ENCODE results near the gene SYN1. TPM values are rescaled to one million over a fixed set of nuclear protein-coding genes. Genes with fewer than 3 reads are reported as not detected.

SYN1 gene
- total RNA-seq, 1 donor from 2014 or later, result 2.9 TPM

DNA sequence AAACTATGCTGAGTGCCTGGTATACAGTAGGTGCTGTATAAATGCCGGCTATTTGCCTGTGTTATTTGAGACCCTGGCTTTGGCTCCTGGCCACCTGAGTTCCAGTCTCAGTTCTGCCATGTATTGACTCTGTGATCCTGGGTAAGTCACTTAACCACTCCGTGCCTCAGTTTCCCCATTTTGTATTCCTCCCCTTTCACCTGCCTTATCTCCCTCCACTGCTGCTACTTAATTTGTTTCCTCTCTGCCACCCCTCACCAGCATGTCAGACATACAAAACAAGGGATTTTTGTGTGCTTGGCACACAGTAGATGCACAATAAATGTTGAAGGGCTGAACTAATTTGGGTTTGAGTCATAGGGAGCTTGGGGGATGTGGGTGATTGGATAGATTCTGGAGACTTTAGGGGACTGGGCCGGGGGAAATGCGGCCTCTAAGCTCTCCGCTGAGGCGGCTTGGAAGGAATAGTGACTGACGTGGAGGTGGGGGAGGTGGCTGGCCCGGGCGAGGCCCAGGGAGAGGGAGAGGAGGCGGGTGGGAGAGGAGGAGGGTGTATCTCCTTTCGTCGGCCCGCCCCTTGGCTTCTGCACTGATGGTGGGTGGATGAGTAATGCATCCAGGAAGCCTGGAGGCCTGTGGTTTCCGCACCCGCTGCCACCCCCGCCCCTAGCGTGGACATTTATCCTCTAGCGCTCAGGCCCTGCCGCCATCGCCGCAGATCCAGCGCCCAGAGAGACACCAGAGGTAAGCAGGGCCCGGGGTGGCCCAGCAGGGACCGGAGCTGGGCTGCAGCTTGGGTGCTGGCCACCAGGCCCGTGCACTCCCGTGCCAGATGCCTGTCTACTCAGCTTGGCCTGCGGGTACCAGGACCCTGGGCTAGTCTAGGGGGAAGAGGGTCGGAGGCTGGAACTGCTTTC is 37.7 kb downstream of the SYN1 start, which contains the start of gene TIMP1:
TIMP1 (plus strand) TSS at position 706 of the 917 bp plus-strand sequence. CDS start 980 bp downstream, outside the sequence.
- TF ChIP-seq, protein P1, sequence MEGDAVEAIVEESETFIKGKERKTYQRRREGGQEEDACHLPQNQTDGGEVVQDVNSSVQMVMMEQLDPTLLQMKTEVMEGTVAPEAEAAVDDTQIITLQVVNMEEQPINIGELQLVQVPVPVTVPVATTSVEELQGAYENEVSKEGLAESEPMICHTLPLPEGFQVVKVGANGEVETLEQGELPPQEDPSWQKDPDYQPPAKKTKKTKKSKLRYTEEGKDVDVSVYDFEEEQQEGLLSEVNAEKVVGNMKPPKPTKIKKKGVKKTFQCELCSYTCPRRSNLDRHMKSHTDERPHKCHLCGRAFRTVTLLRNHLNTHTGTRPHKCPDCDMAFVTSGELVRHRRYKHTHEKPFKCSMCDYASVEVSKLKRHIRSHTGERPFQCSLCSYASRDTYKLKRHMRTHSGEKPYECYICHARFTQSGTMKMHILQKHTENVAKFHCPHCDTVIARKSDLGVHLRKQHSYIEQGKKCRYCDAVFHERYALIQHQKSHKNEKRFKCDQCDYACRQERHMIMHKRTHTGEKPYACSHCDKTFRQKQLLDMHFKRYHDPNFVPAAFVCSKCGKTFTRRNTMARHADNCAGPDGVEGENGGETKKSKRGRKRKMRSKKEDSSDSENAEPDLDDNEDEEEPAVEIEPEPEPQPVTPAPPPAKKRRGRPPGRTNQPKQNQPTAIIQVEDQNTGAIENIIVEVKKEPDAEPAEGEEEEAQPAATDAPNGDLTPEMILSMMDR (IDR thresholded peaks at IDR 0.05; ENCODE audit: unreplicated experiment), result no peak
- H3K36me3 Mint-ChIP-seq (ENCODE audit: low read depth, unreplicated experiment), result peaks cover 6% of the 10 kb centered on the region
- peaks cover 16% of the 10 kb centered on the region for H3K4me1 Mint-ChIP-seq (ENCODE audit: unreplicated experiment)

DNA sequence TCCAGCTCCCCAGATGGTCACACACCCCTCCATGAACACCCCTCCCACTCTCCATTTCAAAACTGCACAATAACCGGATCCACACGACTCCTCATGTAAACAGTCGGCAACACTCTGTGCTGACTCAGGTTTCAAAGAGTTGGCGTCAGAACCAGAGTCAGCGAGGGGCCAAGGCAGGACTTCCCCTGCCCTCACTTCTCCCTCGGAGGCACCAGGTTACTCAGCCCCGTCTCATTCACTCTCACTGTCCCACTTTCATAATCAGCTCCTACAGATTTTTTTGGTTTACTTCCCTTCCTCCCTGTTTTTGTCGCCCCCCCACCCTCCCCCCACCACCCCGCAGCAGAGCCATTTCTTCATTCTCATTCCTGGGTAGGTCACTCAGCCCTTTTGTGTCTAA is 40.1 kb downstream of the SYN1 start:
- DNase-seq (ENCODE audit: low spot score), result no peak
- Mint-ChIP-seq H3K4me3 (ENCODE audit: unreplicated experiment) (no peak overlapping the region), H3K27me3 (ENCODE audit: unreplicated experiment) (peaks cover 12% of the 10 kb centered on the region), H3K4me1 (ENCODE audit: unreplicated experiment) (peaks cover 15% of the 10 kb centered on the region), H3K27ac (ENCODE audit: unreplicated experiment) (no peak overlapping the region), H3K36me3 (ENCODE audit: low read depth, unreplicated experiment) (peaks cover 4% of the 10 kb centered on the region), H3K9me3 (ENCODE audit: unreplicated experiment) (no peaks in the 10 kb centered on the region)
- TF ChIP-seq, protein P1 (IDR thresholded peaks at IDR 0.05; ENCODE audit: unreplicated experiment), result no peak

More for the DNA sequence above, 37.7 kb downstream of the SYN1 start, which contains the start of gene TIMP1:
- peak; percentile 74 for DNase-seq (ENCODE audit: low spot score)
- peak within 1 kb of the TSS; percentile 81 for H3K4me3 Mint-ChIP-seq (ENCODE audit: unreplicated experiment)
- H3K9me3 Mint-ChIP-seq (ENCODE audit: unreplicated experiment), result no peaks in the 10 kb centered on the region
- H3K27me3 Mint-ChIP-seq (ENCODE audit: unreplicated experiment), result peaks cover 5% of the 10 kb centered on the region
- peak within 1 kb of the TSS; percentile 87 for H3K27ac Mint-ChIP-seq (ENCODE audit: unreplicated experiment)

DNA sequence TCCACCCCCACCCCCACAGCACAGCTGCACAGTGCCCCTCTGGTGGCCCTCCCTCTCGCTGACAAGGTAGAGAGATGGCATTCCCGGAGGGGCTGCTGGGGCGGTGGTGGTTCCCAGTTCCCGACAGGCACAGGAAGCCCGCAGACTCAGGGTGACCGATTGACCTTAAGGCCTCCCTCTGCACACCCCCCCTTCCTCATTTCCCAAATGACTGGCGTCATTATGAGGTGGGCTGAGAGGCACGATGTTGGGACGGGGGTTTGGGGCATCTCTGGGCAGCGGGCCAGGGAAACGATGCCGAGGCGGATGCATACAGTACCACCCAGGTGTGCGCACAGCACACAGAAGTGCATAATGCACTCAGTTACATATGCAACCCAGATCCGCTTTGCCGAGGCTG is 41.0 kb downstream of the SYN1 start:
- no peak for DNase-seq (ENCODE audit: low spot score)
- TF ChIP-seq, protein P1 (IDR thresholded peaks at IDR 0.05; ENCODE audit: unreplicated experiment), result no peak
- peaks cover 12% of the 10 kb centered on the region for H3K4me1 Mint-ChIP-seq (ENCODE audit: unreplicated experiment)
- no peak overlapping the region for H3K27ac Mint-ChIP-seq (ENCODE audit: unreplicated experiment)
- peaks cover 2% of the 10 kb centered on the region for H3K36me3 Mint-ChIP-seq (ENCODE audit: low read depth, unreplicated experiment)
- no peak overlapping the region for H3K4me3 Mint-ChIP-seq (ENCODE audit: unreplicated experiment)
- H3K9me3 Mint-ChIP-seq (ENCODE audit: unreplicated experiment), result no peaks in the 10 kb centered on the region
- H3K27me3 Mint-ChIP-seq (ENCODE audit: unreplicated experiment), result peaks cover 10% of the 10 kb centered on the region

DNA sequence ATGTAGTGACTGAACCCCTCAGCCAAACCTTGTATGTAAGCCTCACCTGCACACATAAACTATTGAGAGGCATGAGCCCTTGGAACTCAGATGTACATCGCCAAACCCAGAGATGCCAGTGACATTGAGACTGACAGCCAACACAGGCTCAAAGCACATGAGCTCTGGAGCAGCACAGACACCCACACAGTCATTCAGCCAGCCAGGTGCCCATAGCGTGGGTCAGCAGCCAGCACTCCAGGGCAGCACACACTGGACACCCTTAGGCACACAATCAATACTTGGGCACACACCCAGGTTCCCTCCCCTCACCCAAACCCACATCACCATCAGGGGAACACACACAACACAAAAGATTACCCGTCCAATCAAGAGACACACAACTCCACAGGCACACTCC is 41.8 kb downstream of the SYN1 start:
- peaks cover 16% of the 10 kb centered on the region for H3K27me3 Mint-ChIP-seq (ENCODE audit: unreplicated experiment)
- H3K4me1 Mint-ChIP-seq (ENCODE audit: unreplicated experiment), result peaks cover 16% of the 10 kb centered on the region
- TF ChIP-seq, protein P1 (IDR thresholded peaks at IDR 0.05; ENCODE audit: unreplicated experiment), result no peak
- H3K36me3 Mint-ChIP-seq (ENCODE audit: low read depth, unreplicated experiment), result peaks cover 4% of the 10 kb centered on the region
- no peak overlapping the region for H3K4me3 Mint-ChIP-seq (ENCODE audit: unreplicated experiment)
- H3K27ac Mint-ChIP-seq (ENCODE audit: unreplicated experiment), result no peak overlapping the region
- H3K9me3 Mint-ChIP-seq (ENCODE audit: unreplicated experiment), result no peaks in the 10 kb centered on the region
- no peak for DNase-seq (ENCODE audit: low spot score)

DNA sequence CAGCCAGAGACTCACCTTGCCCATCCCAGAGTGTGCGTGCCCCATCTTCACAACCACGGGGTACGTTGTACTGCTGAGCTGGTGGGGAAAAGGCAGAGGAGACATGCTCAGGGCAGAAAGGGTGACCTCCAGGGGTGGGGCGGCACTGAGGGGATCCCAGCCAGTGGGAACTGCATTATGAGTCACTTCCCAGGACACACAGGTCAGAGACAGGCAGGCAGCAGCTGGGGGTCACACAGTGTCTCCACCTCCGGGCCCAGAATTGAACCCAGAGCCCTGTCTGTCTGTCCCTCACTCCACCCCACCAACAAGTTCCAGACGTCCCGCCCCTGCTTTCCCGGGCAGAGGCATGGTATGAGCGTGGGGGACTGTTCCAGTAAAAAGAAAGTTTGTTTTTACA is 42.2 kb downstream of the SYN1 start:
- H3K27ac Mint-ChIP-seq (ENCODE audit: unreplicated experiment), result no peak overlapping the region
- no peak overlapping the region for H3K4me3 Mint-ChIP-seq (ENCODE audit: unreplicated experiment)
- TF ChIP-seq, protein P1 (IDR thresholded peaks at IDR 0.05; ENCODE audit: unreplicated experiment), result no peak
- peaks cover 16% of the 10 kb centered on the region for H3K27me3 Mint-ChIP-seq (ENCODE audit: unreplicated experiment)
- no peaks in the 10 kb centered on the region for H3K9me3 Mint-ChIP-seq (ENCODE audit: unreplicated experiment)
- H3K4me1 Mint-ChIP-seq (ENCODE audit: unreplicated experiment), result peaks cover 16% of the 10 kb centered on the region
- DNase-seq (ENCODE audit: low spot score), result no peak
- H3K36me3 Mint-ChIP-seq (ENCODE audit: low read depth, unreplicated experiment), result peaks cover 4% of the 10 kb centered on the region
